OCI-LY1 (cell line): ENCODE results near the gene COQ4.

Experiments
- H2AFZ ChIP-seq: fragments of 200-600 bp; sonication (generic), shearing (Covaris generic); 2 replicates; pipeline ENCODE4 v1.6.0; 2014; ENCODE audit warnings: antibody characterized with exemption, mild to moderate bottlenecking, low read length
- H3F3A ChIP-seq: fragments of 200-600 bp; sonication (generic), shearing (Covaris generic); 2 replicates; pipeline ENCODE4 v1.6.0; 2014; ENCODE audit warnings: mild to moderate bottlenecking, antibody characterized with exemption, low read length, moderate library complexity; ENCODE audit not compliant: insufficient read depth
- H3K27ac ChIP-seq: fragments of 200-600 bp; sonication (generic); 2 replicates; pipeline ENCODE4 v1.5.1; 2014; ENCODE audit warnings: low read length, mixed run types, mild to moderate bottlenecking, low read depth; ENCODE audit not compliant: poor library complexity, severe bottlenecking
- H3K27me3 ChIP-seq: fragments of 200-600 bp; sonication (generic); 2 replicates; pipeline ENCODE4 v1.6.0; 2014; ENCODE audit warnings: antibody characterized with exemption, mild to moderate bottlenecking, low read length, moderate library complexity; ENCODE audit not compliant: insufficient read depth
- H3K36me3 ChIP-seq: fragments of 200-600 bp; sonication (generic); 2 replicates; pipeline ENCODE4 v1.6.1; 2014; ENCODE audit warnings: mild to moderate bottlenecking, antibody characterized with exemption, low read length, moderate library complexity, mixed read lengths; ENCODE audit not compliant: insufficient read depth
- H3K4me1 ChIP-seq: fragments of 200-600 bp; sonication (generic); 2 replicates; pipeline ENCODE4 v1.5.1; 2014; ENCODE audit warnings: mild to moderate bottlenecking, low read length, moderate library complexity; ENCODE audit not compliant: insufficient read depth, severe bottlenecking
- H3K4me2 ChIP-seq: fragments of 200-600 bp; sonication (generic), shearing (Covaris generic); 2 replicates; pipeline ENCODE4 v1.6.1; 2014; ENCODE audit warnings: low read length
- H3K4me3 ChIP-seq: fragments of 200-600 bp; sonication (generic); 2 replicates; pipeline ENCODE4 v1.5.1; 2014; ENCODE audit warnings: low read length, low read depth, mild to moderate bottlenecking, mixed read lengths; ENCODE audit not compliant: poor library complexity, severe bottlenecking
- H3K79me2 ChIP-seq: fragments of 200-600 bp; shearing (Covaris generic); 2 replicates; pipeline ENCODE4 v1.6.1; 2016; ENCODE audit warnings: mixed run types, low read length, mixed read lengths; ENCODE audit not compliant: insufficient read depth
- H3K9ac ChIP-seq: fragments of 200-600 bp; sonication (generic), shearing (Covaris generic); 2 replicates; pipeline ENCODE4 v1.6.1; 2014; ENCODE audit warnings: mild to moderate bottlenecking, low read length, mixed read lengths
- H3K9me2 ChIP-seq: fragments of 200-600 bp; sonication (generic), shearing (Covaris generic); 2 replicates; pipeline ENCODE4 v1.6.1; 2014; ENCODE audit warnings: low read depth, mild to moderate bottlenecking, low read length, mixed read lengths
- H3K9me3 ChIP-seq: fragments of 200-600 bp; shearing (Covaris generic); 2 replicates; pipeline ENCODE4 v1.6.1; 2014; ENCODE audit warnings: low read length, mixed read lengths
- H4K20me1 ChIP-seq: fragments of 200-600 bp; sonication (generic), shearing (Covaris generic); 2 replicates; pipeline ENCODE4 v1.6.0; 2016; ENCODE audit warnings: mild to moderate bottlenecking, low read length; ENCODE audit not compliant: insufficient read depth
- EZH2 ChIP-seq: fragments of 200-600 bp; sonication (generic), shearing (Covaris generic); IDR thresholded peaks from 2 replicates; pipeline ENCODE4 v1.8.0; 2017; ENCODE audit warnings: borderline replicate concordance, mixed run types, mild to moderate bottlenecking, antibody characterized with exemption, low read length, moderate library complexity, mixed read lengths
- TF ChIP-seq, protein P1 (sequence below): fragments of 200-600 bp; sonication (generic), shearing (Covaris generic); IDR thresholded peaks from 2 replicates; pipeline ENCODE4 v1.5.1; 2017; ENCODE audit warnings: mild to moderate bottlenecking, antibody characterized with exemption, low read length, moderate library complexity, mixed read lengths

COQ4 gene

DNA sequence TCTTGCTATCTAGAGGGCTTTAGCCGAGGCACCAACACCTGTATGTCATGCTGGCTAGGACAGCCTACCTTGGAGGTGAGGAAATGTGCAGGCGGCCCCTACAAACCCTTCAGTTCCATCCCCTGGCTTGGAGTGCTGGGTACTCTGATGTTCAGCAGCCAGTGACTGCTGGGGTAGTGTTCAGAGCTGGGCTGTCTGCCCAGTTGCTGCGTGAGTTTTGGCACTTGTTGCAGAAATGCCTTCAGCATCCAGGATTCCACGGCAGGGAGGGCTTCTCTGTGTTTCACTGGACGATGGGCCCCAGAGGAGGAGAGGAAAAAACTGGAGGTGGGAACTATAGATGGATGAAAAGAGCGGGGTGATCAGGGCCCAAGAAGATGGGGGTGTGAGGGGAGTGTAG lies 36.2 kb upstream of the COQ4 start:
- no peaks in the 10 kb centered on the region for H4K20me1 ChIP-seq
- H3K4me1 ChIP-seq = no peaks in the 10 kb centered on the region
- H3K4me3 ChIP-seq = no peak overlapping the region
- no peak overlapping the region for H2AFZ ChIP-seq
- no peaks in the 10 kb centered on the region for H3K9me2 ChIP-seq
- H3K79me2 ChIP-seq = no peaks in the 10 kb centered on the region
- H3K9me3 ChIP-seq = no peaks in the 10 kb centered on the region
- no peak overlapping the region for H3K4me2 ChIP-seq
- no peaks in the 10 kb centered on the region for H3K27me3 ChIP-seq
- H3K9ac ChIP-seq = no peak overlapping the region
- no peak for TF ChIP-seq EZH2
- TF ChIP-seq, protein P1, sequence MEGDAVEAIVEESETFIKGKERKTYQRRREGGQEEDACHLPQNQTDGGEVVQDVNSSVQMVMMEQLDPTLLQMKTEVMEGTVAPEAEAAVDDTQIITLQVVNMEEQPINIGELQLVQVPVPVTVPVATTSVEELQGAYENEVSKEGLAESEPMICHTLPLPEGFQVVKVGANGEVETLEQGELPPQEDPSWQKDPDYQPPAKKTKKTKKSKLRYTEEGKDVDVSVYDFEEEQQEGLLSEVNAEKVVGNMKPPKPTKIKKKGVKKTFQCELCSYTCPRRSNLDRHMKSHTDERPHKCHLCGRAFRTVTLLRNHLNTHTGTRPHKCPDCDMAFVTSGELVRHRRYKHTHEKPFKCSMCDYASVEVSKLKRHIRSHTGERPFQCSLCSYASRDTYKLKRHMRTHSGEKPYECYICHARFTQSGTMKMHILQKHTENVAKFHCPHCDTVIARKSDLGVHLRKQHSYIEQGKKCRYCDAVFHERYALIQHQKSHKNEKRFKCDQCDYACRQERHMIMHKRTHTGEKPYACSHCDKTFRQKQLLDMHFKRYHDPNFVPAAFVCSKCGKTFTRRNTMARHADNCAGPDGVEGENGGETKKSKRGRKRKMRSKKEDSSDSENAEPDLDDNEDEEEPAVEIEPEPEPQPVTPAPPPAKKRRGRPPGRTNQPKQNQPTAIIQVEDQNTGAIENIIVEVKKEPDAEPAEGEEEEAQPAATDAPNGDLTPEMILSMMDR = no peak
- H3K36me3 ChIP-seq = peaks cover 7% of the 10 kb centered on the region; the same call in 1 of the 2 replicates
- H3F3A ChIP-seq = no peaks in the 10 kb centered on the region
- H3K27ac ChIP-seq = no peak overlapping the region

DNA sequence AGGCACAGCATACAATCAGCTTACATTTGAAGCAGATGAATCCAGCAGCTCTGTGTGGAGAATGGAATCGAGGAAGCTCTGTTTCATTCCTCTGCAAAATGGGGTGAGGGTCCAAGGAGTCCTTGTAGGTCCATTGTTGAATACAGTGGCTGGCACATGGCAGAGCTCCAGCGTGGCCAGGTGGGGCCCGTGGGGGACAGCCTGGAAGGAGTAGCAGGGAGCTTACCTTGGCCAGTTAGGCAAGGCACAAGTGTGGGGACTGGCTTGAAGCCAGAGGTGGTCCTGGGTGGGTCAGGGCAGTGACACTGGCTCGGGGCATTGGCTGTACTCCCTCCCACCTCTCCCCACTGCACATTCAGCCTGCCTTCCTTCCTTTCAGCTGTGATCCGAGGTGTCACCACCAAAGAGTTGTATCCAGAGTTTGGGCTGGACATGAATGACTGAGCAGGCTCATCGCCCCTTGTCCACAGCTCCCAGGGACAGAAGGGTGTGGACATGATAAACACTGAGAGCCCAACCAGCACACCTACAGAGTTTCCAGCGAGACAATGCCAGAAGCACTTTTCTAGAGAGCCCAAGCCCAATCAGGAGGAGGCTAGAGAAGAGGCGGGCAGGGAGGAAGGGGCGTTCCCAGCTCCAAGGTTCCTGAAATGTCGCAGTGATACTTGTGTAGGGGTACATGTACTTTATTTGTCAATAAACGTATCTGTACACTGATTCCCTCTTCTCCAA lies 34.2 kb upstream of the COQ4 start:
- no peaks in the 10 kb centered on the region for H3K9me2 ChIP-seq
- no peak overlapping the region for H2AFZ ChIP-seq
- TF ChIP-seq, protein P1 = no peak
- no peak for TF ChIP-seq EZH2
- H3K9me3 ChIP-seq = no peaks in the 10 kb centered on the region
- H3K36me3 ChIP-seq = peaks cover 7% of the 10 kb centered on the region; the same call in 1 of the 2 replicates
- H3K27ac ChIP-seq = no peak overlapping the region
- no peaks in the 10 kb centered on the region for H3K79me2 ChIP-seq
- no peaks in the 10 kb centered on the region for H3K4me1 ChIP-seq
- no peak overlapping the region for H3K4me2 ChIP-seq
- H3K9ac ChIP-seq = no peak overlapping the region
- H4K20me1 ChIP-seq = no peaks in the 10 kb centered on the region
- H3K27me3 ChIP-seq = no peaks in the 10 kb centered on the region
- H3K4me3 ChIP-seq = no peak overlapping the region
- no peaks in the 10 kb centered on the region for H3F3A ChIP-seq

DNA sequence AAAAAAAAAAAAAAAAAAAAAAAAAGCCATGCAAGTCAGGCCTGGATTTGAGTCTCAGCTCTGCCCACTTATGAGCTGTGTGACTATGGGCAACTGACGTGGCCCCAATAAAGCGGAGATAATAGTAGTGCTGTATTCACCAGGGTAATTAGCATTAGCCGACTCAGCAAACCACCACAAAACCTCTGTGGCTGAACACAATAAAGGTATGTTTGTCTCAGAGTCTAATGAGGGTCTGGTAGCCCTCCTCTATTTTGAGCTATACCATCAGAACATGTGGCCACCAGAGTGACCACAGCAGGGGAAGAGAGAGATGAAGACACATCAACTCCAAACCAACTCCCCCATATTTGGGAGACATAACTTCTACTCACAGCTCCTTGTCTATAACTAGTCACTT lies 30.6 kb upstream of the COQ4 start:
- Histone ChIP-seq H4K20me1 (no peaks in the 10 kb centered on the region), H3K36me3 (no peaks in the 10 kb centered on the region; the same call in 1 of the 2 replicates), H3K4me3 (no peak overlapping the region), H3K9ac (no peak overlapping the region), H2AFZ (no peak overlapping the region), H3K79me2 (no peaks in the 10 kb centered on the region), H3K9me3 (no peaks in the 10 kb centered on the region), H3K4me1 (peaks cover 10% of the 10 kb centered on the region), H3K27ac (no peak overlapping the region), H3K9me2 (no peaks in the 10 kb centered on the region), H3F3A (no peaks in the 10 kb centered on the region), H3K4me2 (no peak overlapping the region), H3K27me3 (no peaks in the 10 kb centered on the region)
- TF ChIP-seq, protein P1 = no peak
- no peak for TF ChIP-seq EZH2
